Measurements from ENCODE around the gene TTC39B.
A peak's percentile ranks its signal among the peaks of the same experiment; 100 is the strongest.

TTC39B gene

GRCh38 chr9:15161753-15162152 is 145.3 kb downstream of the TTC39B start:
- DNase-seq (ENCODE audit: low spot score), result no peak

- no peak for DNase-seq (ENCODE audit: low spot score)
Observed at GRCh38 chr9:15160673-15161072, 146.3 kb downstream of the TTC39B start.

GRCh38 chr9:15158064-15158463 is 149.0 kb downstream of the TTC39B start:
- no peak for DNase-seq (ENCODE audit: low spot score)

GRCh38 chr9:15157381-15157780 is 149.6 kb downstream of the TTC39B start:
- DNase-seq (ENCODE audit: low spot score), result no peak

- no peak for DNase-seq (ENCODE audit: low spot score)
Observed at GRCh38 chr9:15156241-15156640, 150.8 kb downstream of the TTC39B start.

GRCh38 chr9:15155826-15156225 is 151.2 kb downstream of the TTC39B start:
- no peak for DNase-seq (ENCODE audit: low spot score)

GRCh38 chr9:15155323-15155722 is 151.7 kb downstream of the TTC39B start:
- DNase-seq (ENCODE audit: low spot score), result no peak

- no peak for DNase-seq (ENCODE audit: low spot score)
Observed at GRCh38 chr9:15154677-15155076, 152.3 kb downstream of the TTC39B start.

GRCh38 chr9:15153961-15154360 is 153.1 kb downstream of the TTC39B start:
- DNase-seq (ENCODE audit: low spot score), result no peak

- no peak for DNase-seq (ENCODE audit: low spot score)
Observed at GRCh38 chr9:15150939-15151338, 156.1 kb downstream of the TTC39B start.

- no peak for DNase-seq (ENCODE audit: low spot score)
Observed at GRCh38 chr9:15149450-15149849, 157.6 kb downstream of the TTC39B start.

GRCh38 chr9:15146268-15146700 is 160.7 kb downstream of the TTC39B start:
- DNase-seq (ENCODE audit: low spot score), result no peak

GRCh38 chr9:15144622-15145061 is 162.4 kb downstream of the TTC39B start:
- no peak for DNase-seq (ENCODE audit: low spot score)

GRCh38 chr9:15142878-15143534 is 164.0 kb downstream of the TTC39B start:
- peak; percentile 57 for DNase-seq (ENCODE audit: low spot score)

- DNase-seq (ENCODE audit: low spot score), result no peak
Observed at GRCh38 chr9:15140051-15140450, 167.0 kb downstream of the TTC39B start.

GRCh38 chr9:15139469-15139868 is 167.5 kb downstream of the TTC39B start:
- DNase-seq (ENCODE audit: low spot score), result no peak

GRCh38 chr9:15138357-15138686 is 168.7 kb downstream of the TTC39B start:
- no peak for DNase-seq (ENCODE audit: low spot score)

- DNase-seq (ENCODE audit: low spot score), result no peak
Observed at GRCh38 chr9:15137658-15138356, 169.2 kb downstream of the TTC39B start.

- DNase-seq (ENCODE audit: low spot score), result no peak
Observed at GRCh38 chr9:15137089-15137488, 169.9 kb downstream of the TTC39B start.

- peak; percentile 27 for DNase-seq (ENCODE audit: low spot score)
Observed at GRCh38 chr9:15136646-15137045, 170.4 kb downstream of the TTC39B start.

- DNase-seq (ENCODE audit: low spot score), result peak; percentile 74
Observed at GRCh38 chr9:15135164-15135792, 171.7 kb downstream of the TTC39B start.

- no peak for DNase-seq (ENCODE audit: low spot score)
Observed at GRCh38 chr9:15133488-15133887, 173.5 kb downstream of the TTC39B start.

GRCh38 chr9:15132091-15132490 is 174.9 kb downstream of the TTC39B start:
- DNase-seq (ENCODE audit: low spot score), result no peak
